GM12874 (cell line): ENCODE measurements around the gene AFG3L2.

ENCODE experiments used
- TF ChIP-seq, protein P1 (sequence below): IDR thresholded peaks from 2 replicates; pipeline ENCODE4 v1.5.1; 2011; ENCODE audit warnings: low read depth, mild to moderate bottlenecking, control low read depth, low read length, moderate library complexity; ENCODE audit not compliant: insufficient read depth

Gene AFG3L2

DNA sequence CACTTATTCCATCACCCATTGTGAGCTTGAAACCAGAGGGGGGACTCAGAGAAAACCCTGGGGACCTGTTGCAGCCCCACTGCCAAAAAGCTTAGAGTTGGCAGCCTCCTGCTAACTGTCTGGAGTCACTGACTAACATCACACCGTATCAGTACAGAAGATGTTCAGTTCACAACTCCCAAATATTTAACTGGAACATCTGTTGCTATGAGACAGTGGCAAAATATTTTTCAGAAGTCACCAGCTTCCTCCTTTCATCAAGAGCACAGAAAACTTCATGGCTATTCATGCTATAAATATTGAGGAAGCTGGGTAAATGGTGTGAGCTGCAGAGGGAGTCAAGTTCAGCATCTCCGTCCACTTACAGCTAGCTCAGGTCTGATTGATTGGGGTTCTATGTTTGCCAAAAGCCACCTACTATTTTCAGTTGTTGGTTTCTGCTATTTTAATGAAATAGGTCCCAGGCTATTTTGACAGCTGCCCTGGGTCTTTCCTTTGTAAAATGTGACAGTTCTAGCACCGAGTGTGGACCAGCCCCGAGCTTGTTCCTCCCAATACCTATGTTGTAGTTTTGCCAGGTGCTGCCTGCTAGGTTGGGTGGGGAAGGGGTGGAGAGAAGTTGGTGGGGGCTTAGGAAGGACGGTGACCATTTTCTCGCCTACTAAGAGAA is 59.2 kb downstream of the AFG3L2 start:
- TF ChIP-seq, protein P1, sequence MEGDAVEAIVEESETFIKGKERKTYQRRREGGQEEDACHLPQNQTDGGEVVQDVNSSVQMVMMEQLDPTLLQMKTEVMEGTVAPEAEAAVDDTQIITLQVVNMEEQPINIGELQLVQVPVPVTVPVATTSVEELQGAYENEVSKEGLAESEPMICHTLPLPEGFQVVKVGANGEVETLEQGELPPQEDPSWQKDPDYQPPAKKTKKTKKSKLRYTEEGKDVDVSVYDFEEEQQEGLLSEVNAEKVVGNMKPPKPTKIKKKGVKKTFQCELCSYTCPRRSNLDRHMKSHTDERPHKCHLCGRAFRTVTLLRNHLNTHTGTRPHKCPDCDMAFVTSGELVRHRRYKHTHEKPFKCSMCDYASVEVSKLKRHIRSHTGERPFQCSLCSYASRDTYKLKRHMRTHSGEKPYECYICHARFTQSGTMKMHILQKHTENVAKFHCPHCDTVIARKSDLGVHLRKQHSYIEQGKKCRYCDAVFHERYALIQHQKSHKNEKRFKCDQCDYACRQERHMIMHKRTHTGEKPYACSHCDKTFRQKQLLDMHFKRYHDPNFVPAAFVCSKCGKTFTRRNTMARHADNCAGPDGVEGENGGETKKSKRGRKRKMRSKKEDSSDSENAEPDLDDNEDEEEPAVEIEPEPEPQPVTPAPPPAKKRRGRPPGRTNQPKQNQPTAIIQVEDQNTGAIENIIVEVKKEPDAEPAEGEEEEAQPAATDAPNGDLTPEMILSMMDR = no peak

DNA sequence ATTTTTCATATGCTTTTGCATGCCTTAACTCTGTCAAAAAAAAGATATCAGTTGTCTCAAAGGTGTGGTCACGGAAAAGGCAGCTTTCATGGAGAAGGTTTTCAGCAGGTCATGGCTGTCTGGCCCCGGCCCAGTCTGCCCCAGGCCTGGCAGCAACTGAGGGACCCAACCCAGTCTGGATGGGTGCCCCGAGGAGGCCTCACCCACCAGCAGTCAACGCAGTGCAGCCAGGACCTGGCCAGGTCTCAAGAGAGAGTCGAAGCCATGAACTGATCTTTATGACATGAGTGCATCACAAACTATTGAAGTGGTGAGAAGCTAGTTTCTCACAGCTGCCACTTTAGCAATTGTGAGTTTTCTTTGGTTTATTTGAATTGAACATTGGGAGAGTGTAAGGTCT is 61.1 kb downstream of the AFG3L2 start:
- TF ChIP-seq, protein P1 = no peak

DNA sequence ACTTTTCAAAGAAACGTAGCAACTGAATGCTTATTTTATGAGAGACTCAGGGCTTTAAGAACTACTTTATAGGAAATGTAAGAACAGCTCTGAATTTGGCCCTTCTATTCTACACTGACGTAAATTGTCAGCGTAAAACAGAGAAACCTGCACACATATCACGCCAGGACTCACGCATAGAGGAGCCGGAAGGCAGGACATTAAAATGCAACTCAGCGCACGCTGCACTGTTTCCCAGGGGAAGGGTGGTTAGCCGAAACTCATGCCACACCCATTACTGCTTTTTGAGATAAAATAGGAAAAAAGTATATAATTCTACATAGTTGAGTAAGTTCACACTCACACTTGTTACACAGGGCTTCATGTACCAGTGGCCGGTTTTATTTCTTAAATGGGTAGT is 61.5 kb downstream of the AFG3L2 start:
- TF ChIP-seq, protein P1 = no peak

DNA sequence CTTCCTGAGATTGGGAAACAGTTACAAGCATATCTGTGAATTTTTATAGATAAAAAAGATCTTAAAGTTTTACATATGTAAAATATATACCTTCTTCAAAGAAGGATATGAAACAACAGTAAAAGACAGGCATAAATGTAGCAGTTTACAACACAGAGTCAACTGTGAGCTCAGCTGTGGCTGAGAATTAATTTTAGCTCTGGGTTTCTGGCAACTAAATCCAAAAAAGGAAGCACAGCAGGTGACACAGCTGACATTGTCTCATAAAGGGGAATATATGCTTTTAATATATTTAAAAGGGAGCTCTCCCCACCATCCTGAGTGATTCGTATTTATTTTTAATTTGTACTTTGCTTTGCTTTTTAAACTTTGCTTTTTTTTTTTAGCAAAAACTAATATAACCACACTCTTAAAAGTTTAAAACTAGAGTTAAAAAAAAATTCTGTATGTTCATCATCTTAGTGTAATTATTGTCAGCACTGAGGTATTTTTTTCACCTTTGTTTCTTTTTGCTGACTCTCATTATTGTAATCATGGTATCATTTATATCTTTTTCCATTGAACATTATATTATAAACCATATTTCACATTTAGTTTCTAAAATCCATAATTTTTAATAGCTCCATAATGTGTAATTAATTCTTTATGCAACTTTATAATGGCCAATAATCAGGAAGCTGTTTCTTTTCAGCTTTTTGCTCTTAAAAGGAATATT is 62.3 kb downstream of the AFG3L2 start:
- TF ChIP-seq, protein P1 = no peak

DNA sequence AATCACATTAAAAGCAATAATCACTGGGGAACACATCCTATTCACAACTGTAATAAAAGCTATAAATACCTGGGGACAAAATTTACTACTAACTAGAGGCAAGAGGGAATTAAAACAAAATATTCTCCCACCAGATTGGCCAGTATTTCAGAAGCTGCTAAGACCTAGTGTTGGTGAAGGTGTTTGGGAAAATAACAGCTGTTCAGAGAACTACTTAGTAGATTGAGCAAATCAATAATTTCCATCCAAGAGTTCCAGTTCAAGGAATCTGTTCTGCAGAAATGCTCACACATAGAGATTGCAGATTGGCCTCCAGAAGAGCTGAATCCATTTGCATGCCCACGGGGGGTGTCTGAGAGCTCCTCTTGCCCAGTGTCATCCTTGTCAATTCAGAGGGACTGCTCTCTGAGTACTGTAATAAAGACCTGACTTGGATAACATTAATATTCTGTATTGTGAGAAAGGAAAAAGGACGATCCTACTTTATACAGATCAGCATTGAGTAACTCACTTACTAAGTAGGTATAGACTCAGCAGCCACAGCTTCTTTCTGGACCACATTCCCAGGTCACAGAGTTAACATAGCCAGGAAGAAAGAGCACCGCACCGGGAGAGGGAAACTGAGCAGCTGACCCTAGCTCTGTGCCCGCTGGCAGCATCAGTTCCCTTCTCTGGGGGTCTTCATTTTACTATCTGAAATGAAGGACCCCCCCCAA is 63.3 kb downstream of the AFG3L2 start:
- TF ChIP-seq, protein P1 = no peak

DNA sequence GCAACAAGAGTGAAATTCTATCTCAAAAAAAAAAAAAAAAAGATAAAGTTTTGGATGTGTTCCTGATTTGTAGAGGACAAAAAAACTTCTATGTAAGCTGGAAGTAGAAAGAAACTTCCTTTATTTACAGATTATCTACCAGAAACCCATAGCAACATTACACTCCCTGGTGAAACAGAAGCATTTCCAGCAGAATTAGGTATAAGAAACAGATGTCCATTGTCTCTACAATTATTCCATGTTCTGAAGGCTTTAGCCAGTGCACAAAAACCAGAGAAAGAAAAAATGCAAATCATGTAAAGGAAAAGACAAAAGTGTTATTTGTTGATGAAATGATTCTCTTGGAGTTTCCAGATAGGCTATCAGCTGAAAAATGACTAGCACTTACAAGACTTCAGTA is 64.1 kb downstream of the AFG3L2 start:
- TF ChIP-seq, protein P1 = no peak

DNA sequence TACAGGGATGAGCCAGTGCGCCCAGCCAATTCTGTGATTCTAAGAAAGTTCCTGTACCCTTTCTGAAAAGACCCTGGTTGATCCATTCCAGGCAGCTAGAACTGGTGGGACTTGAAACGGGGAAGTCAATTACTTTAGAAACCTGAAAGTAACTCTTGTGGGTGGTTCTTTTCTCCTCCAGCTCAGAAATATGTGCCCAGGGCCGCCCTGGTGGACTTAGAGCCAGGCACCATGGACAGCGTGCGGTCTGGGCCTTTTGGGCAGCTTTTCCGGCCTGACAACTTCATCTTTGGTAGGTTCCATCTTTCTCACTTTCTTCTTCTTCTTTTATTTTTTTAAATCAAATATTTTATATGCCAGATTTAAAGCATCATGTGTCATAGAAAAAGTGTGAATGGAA is 66.3 kb downstream of the AFG3L2 start:
- TF ChIP-seq, protein P1 = no peak
